NCI-H345 treated with DMSO at 0.1 percent for 48 hours (cell line): ENCODE results near the gene CIB2.

ENCODE experiments used
- DNase-seq: peaks from one replicate; lab custom pipeline; 2025; ENCODE audit not compliant: unreplicated experiment; lab: John Stamatoyannopoulos, UW

CIB2 gene

DNA sequence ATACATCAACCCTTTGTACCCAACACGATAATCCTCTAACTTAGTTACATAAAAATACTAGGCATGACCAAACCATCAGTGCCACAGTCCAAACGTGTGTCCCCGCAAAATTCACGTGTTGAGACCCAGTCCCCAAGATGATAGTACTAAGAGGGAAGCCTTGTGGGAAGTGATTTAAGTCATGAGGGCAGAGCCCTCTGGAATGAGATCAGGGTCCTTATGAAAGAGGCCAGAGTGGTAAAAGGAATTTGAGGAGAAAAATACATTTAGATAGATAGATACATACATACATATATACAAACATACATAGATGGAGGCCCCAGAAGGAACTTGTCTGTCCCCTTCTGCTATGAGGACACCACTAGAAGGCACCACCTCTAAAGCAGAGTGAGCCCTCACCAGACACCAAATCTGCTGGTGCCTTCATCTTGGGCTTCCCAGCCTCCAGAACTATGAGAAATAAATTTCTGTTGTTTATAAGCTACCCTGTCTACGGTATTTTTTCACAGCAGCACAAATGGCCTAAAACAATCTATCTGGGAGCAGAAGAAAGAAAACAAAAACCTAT lies 61.7 kb downstream of the CIB2 start:
- DNase-seq, result no peak

DNA sequence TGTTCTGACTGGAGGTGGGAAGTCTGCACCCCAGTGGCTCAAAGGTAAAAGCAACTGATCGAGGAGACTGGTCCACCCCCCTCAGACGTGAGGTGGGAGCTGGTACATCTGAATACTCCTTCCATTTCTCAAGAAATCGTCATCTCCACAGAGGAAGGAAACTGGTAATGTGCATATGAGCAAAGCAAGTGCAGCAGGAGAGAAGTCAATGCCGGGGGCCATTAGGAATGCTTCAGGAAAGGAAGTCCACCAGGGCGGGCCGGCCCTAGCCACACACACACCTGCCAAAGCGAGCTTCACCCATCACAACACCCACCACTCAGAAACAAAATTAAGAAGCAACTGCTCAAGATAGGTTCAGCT lies 62.2 kb downstream of the CIB2 start:
- DNase-seq, result no peak

DNA sequence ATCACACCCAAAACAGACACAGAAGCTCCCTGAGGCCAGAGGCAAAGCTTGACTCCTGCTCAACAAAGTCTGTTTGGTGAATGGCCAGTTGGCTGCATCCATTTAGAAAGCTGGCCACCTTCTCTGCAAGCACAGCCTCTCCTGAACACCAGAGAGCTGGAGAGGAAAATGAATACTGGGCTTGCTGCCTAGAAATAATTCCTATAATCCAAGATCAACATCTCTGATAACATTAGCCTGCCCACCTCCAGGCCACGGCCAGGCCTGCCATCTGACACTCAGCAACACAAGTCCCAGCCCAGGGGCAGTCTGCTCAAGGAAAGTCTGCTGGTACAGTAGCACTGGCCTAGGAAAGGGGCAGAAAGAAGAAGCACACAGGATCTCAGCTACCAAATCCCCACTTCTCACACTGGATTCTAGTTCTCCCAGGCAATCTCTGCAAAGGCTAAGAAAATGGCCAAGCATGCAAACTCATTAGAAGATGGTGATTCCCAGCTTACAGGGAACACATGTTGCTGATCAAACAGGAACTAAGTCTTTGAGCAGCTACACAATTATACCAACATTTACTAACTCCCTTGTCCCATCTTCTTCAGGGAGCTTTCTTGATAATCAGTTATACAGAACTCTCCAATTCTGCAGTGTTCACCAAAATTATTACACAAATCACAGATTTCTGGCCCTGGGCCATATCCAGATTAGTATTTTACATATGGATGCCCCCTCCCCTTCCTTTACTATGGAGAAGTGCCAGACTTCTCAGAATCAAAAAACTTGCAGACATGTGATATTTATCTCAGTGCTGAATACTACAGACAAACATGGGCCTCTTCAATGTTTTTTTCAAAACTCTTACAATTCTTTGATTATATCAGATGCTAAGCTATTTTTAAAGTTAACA lies 63.7 kb downstream of the CIB2 start:
- DNase-seq, result no peak

DNA sequence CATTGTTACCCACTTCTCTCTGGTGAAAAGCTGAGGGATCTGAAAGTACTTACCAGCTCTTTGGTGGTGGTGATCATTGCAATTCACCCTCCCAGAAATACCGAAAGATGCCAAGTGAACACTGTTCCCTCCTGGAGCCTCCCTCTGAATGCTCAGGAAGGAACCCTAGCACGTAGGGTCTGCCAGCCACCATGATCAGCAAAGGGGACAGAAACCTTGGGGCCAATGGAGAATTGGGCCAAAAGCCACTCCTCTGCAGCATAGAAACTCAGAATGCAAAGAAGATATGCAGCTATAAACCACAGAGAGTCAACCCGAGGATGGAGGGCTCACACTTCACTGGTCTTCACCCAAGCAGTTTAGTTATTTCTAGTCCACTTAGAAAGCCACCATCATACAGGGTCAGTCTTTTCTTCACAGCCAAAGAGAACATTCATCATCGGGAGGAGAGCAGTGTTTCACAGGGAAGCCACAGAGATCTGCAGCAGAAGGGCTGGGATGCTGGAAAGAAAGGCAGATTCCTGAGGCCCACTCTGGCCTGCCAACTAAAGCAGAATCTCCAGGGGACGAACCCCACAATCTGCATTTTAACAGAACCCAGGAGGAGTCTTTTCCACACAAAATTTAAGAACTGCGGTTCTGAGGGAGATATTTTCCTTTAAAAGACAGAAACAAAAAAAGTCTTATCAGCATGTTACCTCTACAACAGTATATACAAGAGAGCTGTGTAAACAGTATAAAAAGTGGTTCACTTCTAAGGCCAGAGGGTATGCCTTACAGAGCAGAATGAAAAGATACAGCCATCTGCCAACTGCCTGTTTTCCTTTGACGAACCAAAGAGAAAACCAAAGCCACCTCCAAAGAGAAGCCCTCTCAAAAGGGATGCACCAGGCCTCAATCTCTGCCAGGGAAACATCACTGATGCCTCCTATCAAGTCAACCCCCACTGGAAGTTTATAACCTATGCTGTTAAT lies 65.0 kb downstream of the CIB2 start:
- DNase-seq, result peak; percentile 10

DNA sequence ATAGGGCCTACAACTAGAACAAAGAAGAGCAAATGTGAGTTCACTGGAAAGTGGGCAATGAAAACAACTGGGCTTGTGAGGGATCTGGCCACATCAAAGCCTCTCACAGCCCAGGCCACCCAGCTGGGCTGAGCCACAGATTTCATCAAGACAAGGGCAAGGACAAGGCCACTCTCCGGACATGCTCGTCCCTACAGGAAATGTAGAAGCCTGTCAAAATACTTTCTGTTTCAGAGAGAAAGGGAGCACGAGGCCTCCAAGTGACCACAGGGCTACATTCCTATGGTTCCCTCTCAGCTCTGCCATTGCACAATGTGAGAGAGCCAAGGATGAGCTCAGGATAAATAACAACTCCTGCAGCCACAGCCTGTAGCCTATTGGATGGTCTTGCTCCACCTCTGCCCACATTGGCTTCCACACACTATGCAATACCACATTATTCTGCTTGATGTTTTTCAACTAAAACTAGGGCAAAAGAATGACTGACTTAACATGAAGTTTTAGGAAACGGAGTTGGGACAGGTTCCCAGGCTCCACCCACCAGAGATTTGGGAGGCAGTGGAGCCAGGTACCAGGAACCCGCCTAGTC lies 65.9 kb downstream of the CIB2 start:
- no peak for DNase-seq

DNA sequence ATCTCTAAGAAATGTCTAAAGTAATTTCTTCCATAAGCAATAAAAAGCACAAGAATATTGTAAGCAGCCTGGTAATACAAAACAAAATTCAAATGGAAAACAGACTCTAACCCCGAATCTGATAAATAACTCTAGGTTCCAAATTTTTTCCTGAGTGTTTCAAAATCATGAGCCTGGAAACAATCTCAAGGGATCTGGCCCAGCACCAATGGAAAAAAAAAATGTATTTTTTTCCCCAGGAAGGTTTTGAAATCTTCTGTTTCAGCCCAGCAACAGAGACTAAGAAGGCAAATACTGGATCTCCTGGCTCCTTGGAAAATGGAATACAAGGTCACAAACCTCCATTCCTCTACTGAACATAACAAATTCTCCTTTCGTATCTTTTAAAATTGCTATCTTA lies 66.7 kb downstream of the CIB2 start:
- no peak for DNase-seq

DNA sequence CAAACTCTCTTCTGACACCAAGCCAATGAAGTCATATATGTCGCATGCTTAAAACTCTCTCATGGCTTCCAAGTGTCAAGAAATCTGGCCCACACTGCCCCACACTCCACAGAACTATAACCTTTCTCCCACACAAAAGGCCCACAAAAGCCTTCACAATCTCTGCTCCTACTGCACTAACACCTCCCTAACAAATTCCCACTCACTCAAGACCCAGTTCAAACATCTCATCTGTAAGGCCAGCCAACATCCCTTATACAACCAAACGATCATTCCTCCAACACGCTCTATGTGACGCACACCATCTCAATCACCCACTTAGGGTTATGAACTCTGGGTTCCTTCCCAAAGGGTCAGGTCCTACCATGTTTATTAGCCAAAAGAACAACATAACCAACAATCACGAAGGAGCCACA lies 67.3 kb downstream of the CIB2 start:
- DNase-seq, result no peak

DNA sequence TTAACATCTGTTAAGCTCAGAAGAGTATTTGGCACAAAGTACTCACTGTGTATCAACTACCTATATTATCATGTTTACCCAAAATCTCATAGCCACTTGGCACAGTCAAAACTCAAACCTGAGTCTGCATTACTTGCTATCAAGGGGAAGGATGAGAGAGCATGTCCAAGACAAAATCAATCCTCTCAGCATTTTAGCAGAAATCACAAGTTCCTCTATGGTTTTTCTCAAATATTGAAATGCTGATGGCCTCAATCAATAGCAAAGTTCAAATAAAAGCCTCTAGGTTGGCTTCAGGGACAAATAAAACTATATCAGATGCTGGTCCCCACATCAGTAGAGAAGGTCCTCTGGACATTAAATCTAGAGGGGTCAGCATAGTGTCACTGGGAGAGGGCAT lies 68.0 kb downstream of the CIB2 start:
- no peak for DNase-seq

DNA sequence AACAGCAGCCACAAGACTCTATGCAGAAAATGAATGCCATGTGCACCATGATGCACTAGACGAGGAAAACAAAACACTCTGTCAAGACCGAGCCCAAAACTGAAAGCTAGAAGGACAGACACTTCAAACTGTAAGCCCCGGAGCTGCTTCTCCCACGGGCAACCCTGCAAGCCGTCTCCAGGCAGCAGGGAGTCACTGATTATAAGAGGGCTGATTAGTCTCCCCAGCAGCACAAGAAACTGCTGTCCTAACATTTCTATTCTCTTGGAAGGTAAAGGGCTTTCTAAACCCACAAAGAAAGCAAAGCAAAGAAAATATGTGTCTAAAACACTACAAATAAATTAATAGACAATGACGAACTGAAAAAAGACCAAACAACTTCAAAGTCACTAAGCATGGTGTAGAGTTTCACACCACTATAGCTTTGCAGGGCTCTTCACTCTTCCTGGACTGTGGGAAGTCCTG lies 69.2 kb downstream of the CIB2 start:
- DNase-seq, result peak; percentile 47

DNA sequence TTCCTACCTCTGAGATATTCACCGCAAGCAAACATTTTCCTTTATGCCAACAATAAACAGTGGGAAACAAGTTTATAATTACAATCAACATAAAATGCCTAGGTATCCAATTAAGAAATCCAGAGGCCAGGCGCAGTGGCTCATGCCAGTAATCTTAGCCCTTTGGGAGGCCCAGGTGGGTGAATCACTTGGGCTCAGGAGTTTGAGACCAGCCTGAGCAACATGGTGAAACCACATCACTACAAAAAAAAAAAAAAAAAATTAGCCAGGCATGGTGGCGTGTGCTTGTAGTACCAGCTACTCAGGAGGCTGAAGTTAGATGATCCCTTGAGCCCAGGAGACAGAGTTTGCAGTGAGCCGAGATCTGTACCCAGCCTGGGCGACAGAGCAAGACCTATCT lies 71.0 kb downstream of the CIB2 start:
- no peak for DNase-seq

DNA sequence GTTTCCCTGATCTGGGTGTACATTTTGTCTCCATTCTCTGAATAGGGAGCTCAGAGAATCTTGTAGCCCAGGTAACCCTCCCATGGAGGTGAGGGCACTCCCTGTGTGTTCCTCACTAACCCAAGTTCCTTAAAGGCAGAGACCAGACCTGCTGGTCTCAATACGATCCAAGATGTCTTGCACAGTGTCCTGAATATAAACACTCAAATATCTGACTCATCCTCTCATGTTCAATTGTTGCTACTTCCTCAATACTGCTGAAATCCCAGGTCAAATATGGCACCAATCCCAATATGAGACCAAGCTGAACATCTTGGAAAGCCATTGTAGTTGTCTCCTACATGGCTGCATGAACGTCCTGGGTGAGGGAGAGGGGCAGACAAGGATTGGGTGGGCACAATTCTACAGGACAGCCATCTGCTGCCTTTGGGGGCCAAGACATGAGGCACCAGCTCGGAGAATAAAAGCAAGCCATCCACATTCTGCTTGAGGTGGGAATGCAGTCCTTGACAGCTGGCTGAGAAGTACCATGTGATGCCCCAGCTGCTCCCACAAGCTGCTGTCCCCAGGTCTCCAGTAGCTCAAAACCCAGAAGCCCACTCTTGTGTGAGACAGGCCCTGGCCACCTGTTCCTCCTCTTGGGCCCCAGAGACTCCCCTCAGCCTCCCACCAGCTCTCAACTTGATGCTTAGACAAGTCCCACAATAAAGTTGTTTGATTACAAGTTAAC lies 72.0 kb downstream of the CIB2 start:
- DNase-seq, result no peak

DNA sequence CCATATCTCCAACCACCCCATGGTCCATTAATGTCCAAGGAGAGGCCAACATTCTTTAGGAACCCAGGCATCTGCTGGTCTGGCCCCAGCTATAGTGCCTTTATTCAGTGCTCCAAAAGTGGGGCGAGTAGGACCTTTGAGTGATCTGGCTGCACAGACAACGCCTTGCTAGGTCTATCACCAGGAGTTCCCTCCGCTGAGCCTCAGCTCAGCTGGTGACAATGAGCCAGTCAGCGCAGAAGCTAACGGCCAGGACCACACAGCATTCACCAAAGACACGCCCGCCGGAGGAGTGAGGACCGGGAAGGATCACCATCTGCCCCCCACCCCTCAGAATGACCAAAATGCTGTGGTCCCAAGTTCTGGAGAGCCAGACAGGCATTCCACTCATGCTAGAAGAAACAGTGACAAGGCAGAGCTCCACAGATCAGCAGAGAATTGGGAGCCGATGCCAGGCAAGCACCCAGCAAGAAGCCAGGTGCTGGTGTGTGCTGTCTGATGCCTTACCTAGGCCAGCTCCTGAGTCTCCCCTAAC lies 72.8 kb downstream of the CIB2 start:
- DNase-seq, result no peak

DNA sequence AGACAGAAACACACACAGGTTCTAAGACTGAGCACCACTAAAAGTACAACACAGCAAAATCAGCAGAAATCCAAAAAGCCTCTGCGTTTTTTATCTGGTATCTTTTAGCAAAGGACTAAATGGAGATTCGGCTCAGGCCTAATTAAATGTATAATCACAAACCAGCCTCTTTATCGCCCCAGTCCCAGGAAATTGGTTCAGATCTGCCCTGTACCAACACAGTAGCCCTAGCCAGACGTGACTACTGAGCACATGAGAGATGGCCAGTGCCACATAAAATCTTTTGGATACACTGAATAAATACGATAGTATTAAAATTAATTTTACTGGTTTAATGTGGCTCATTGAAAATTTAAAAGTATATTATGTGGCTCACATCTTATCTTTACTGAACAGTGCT lies 73.4 kb downstream of the CIB2 start:
- DNase-seq, result no peak

DNA sequence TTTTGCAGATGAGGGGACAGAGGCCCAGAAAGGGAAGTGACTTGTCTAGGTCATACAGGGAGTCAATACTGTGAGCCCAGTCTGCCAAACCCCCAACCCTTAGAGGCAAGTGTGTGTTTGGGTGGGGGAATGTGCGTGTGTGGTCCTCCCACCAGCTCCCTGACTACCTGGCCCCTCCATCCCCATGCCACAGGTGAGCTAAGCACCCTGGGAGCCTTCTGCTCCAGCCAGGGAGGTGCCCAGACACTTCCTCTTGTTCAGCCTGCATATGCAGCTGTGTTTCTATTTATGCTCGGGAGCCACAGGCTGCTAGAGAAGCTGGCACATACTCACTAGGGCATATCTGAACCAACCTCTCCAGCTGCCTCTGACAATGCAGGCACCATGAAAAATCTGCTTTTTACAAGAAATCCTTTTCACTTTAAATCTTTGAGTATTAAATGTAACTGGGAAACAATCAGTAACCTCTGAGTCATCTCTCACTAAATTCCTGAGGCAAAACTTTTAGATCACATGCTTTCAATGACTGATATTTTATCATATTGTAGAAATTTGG lies 74.5 kb downstream of the CIB2 start:
- DNase-seq, result no peak

DNA sequence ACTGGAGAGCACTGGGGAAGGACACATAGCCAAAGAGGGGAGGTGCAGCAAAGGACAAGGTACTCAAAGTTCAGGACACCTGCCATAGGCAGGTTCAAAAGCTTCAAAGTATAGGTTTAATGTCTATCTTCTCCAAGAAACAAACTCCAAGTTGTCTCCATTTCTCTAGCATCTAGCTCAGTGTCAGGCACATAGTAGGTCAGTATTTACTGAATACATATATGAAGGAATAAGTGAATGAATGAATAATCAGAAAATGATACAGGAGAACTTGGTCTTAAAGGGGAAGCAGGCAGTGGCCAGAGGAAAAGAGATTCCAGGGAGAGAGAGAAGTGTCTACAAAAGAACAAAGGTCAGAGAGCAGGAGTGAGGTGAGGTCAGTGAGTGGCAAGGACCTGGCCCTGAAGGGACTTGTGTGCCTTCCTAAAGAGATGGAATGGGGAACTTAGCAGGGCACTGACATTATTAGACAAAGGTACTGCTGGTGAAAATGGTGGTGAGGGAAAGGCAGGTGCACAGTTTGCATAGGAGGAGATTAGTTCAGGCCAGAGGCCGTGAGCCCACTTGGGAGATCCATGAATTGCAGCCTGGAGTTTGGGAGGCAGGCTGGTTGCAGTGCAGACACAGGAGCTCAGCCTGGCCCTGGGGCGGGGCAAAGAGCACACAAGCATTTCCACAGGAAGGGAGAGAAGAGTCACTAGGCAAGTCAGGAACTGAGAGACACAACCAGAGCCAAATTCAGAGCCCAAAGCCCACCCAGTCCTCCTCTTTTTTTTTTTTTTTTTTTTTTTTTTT lies 75.1 kb downstream of the CIB2 start:
- DNase-seq, result no peak

DNA sequence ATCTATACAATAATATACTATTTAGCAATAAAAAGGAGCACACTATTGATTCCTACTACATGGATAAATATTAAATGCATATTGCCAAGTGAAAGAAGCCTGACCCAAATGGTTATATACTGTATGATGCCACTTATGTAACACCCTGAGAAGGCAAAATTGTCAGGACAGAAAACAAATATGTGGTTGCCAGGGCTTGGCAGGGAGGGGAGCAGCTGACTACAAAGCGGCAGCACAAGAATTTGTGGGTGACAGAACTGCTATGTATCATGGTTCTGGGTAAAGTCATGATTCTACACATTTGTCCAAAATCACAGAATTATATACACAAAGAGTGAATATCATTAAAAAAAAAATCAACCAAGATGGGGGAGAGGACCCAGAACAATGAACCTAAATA lies 76.3 kb downstream of the CIB2 start:
- DNase-seq, result no peak
